Gastrocnemius medialis (tissue), 4 donors: ENCODE measurements around the gene FAM227B.

Source experiments
- POLR2A ChIP-seq, 2 donors: fragments of 450-650 bp; IDR thresholded peaks; one replicate each; pipeline ENCODE4 v1.6.1; 2017; ENCODE audit warnings: antibody characterized with exemption in 2 of 2, mild to moderate bottlenecking in 2 of 2, moderate library complexity in 2 of 2
- TF ChIP-seq, protein P1 (sequence below), 5 experiments: fragments of 450-650 bp in 3 of 5; fragments of 200-600 bp in 2 of 5; sonication (generic) in 2 of 5; IDR thresholded peaks in 4 of 5; conservative IDR thresholded peaks in 1 of 5; 1 replicate in 4 of 5; 2 replicates in 1 of 5; pipeline ENCODE4 v1.5.1; 2016 to 2019; ENCODE audit warnings: antibody characterized with exemption in 5 of 5, mild to moderate bottlenecking in 3 of 5, moderate library complexity in 3 of 5

DNA sequence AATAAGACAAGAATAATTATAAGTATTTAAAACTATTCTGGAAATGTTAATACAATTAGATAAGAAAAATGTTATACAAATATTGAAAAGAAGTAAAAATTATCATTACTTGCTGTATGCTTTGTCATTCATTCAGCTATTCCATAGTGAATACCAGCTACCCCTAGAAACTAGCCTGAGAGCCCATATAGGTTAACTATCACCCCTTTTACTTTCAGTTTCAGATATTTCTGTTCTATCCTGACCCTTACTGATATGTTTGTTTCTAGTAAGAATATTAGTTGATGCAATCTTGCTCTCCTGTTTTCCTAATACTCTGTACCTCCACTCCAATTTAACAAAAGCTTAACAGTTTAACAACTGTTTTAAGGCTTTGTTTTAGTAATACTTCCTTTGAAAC, 31.6 kb downstream of the FAM227B start:
- TF ChIP-seq, protein P1, sequence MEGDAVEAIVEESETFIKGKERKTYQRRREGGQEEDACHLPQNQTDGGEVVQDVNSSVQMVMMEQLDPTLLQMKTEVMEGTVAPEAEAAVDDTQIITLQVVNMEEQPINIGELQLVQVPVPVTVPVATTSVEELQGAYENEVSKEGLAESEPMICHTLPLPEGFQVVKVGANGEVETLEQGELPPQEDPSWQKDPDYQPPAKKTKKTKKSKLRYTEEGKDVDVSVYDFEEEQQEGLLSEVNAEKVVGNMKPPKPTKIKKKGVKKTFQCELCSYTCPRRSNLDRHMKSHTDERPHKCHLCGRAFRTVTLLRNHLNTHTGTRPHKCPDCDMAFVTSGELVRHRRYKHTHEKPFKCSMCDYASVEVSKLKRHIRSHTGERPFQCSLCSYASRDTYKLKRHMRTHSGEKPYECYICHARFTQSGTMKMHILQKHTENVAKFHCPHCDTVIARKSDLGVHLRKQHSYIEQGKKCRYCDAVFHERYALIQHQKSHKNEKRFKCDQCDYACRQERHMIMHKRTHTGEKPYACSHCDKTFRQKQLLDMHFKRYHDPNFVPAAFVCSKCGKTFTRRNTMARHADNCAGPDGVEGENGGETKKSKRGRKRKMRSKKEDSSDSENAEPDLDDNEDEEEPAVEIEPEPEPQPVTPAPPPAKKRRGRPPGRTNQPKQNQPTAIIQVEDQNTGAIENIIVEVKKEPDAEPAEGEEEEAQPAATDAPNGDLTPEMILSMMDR (IDR thresholded peaks at IDR 0.05 in 4 of 5, conservative IDR thresholded peaks at IDR 0.05 in 1 of 5) = no peak
- TF ChIP-seq POLR2A (IDR thresholded peaks at IDR 0.05) = no peak
